Glutamatergic neuron (in vitro differentiated cells): Measurements from ENCODE around the gene EDNRA. TPM values are rescaled to one million over a fixed set of nuclear protein-coding genes. Genes with fewer than 3 reads are reported as not detected.

Experiments
- DNase-seq: peaks from one replicate; pipeline ENCODE4 v3.0.0; 2022
- H3K27ac Mint-ChIP-seq: one replicate; pipeline ENCODE4 v1.8.0; 2020; ENCODE audit warnings: mild to moderate bottlenecking, mixed read lengths, inconsistent platforms; ENCODE audit not compliant: unreplicated experiment
- H3K27me3 Mint-ChIP-seq: one replicate; pipeline ENCODE4 v1.8.0; 2020; ENCODE audit warnings: mild to moderate bottlenecking, moderate library complexity, mixed read lengths, inconsistent platforms; ENCODE audit not compliant: unreplicated experiment
- H3K36me3 Mint-ChIP-seq: one replicate; pipeline ENCODE4 v1.8.0; 2020; ENCODE audit warnings: mild to moderate bottlenecking, mixed read lengths, inconsistent platforms; ENCODE audit not compliant: unreplicated experiment
- H3K4me1 Mint-ChIP-seq: one replicate; pipeline ENCODE4 v1.8.0; 2020; ENCODE audit warnings: mild to moderate bottlenecking, low read depth, mixed read lengths, inconsistent platforms; ENCODE audit not compliant: unreplicated experiment
- H3K4me3 Mint-ChIP-seq: one replicate; pipeline ENCODE4 v1.8.0; 2020; ENCODE audit warnings: mild to moderate bottlenecking, mixed read lengths, inconsistent platforms; ENCODE audit not compliant: unreplicated experiment
- H3K9me3 Mint-ChIP-seq: one replicate; pipeline ENCODE4 v1.8.0; 2020; ENCODE audit warnings: mild to moderate bottlenecking, moderate library complexity, mixed read lengths, inconsistent platforms; ENCODE audit not compliant: unreplicated experiment
- total RNA-seq: library from RNA; stranded (reverse); fragmentation: NEBNext Ultra II Directional; extraction: Animal tissue kit (Norgen Biotek cat#: 25700); gene quantifications from one replicate; pipeline ENCODE4 v1.2.1, GENCODE V29; 2021; ENCODE audit not compliant: unreplicated experiment
- TF ChIP-seq, protein P1 (sequence below): fragments of 200-600 bp; sonication (generic); IDR thresholded peaks from one replicate; pipeline ENCODE4 v1.5.0; 2021; ENCODE audit not compliant: partially characterized antibody, unreplicated experiment

EDNRA gene
- total RNA-seq, 1 donor from 2014 or later = not detected

DNA sequence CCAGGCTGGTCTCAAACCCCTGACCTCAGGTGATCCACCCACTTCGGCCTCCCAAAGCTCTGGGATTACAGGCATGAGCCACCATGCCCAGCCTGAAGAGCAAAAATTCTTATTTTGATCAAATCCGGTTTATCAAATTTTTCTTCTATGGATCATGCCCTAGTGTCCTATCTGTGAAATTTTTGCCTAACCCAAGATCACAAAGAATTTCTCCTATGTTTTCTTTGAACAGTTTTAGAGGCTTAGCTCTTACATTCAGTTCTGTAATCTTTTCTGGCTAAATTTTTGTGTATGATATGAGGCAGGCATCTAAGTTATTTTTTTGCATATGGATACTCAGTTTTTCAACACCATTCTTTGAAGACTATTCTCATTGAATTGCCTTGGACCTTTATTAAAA is 27.4 kb downstream of the EDNRA start:
- TF ChIP-seq, protein P1, sequence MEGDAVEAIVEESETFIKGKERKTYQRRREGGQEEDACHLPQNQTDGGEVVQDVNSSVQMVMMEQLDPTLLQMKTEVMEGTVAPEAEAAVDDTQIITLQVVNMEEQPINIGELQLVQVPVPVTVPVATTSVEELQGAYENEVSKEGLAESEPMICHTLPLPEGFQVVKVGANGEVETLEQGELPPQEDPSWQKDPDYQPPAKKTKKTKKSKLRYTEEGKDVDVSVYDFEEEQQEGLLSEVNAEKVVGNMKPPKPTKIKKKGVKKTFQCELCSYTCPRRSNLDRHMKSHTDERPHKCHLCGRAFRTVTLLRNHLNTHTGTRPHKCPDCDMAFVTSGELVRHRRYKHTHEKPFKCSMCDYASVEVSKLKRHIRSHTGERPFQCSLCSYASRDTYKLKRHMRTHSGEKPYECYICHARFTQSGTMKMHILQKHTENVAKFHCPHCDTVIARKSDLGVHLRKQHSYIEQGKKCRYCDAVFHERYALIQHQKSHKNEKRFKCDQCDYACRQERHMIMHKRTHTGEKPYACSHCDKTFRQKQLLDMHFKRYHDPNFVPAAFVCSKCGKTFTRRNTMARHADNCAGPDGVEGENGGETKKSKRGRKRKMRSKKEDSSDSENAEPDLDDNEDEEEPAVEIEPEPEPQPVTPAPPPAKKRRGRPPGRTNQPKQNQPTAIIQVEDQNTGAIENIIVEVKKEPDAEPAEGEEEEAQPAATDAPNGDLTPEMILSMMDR = no peak
- no peaks in the 10 kb centered on the region for H3K36me3 Mint-ChIP-seq
- peaks cover 2% of the 10 kb centered on the region for H3K27me3 Mint-ChIP-seq
- H3K27ac Mint-ChIP-seq = no peak overlapping the region
- H3K9me3 Mint-ChIP-seq = no peaks in the 10 kb centered on the region
- no peaks in the 10 kb centered on the region for H3K4me1 Mint-ChIP-seq
- DNase-seq = no peak
- no peak overlapping the region for H3K4me3 Mint-ChIP-seq

DNA sequence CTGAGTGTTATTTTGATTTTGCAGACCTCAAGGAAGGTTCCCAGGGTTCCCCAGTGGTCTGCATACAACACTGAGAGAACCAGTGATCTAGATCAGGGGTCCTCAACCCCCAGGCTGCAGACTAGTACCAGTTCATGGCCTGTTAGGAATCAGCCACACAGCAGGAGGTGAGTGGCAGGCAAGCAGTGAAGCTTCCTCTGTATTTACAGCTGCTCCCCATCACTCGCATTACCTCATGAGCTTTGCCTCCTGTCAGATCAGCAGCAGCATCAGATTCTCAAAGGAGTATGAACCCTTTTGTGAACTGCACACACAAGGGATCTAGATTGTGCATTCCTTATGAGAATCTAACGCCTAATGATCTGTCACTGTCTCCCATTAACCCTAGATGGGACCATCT is 28.5 kb downstream of the EDNRA start:
- no peaks in the 10 kb centered on the region for H3K4me1 Mint-ChIP-seq
- H3K36me3 Mint-ChIP-seq = no peaks in the 10 kb centered on the region
- no peaks in the 10 kb centered on the region for H3K9me3 Mint-ChIP-seq
- TF ChIP-seq, protein P1 = no peak
- H3K27ac Mint-ChIP-seq = no peak overlapping the region
- DNase-seq = no peak
- peaks cover 4% of the 10 kb centered on the region for H3K27me3 Mint-ChIP-seq
- H3K4me3 Mint-ChIP-seq = no peak overlapping the region

DNA sequence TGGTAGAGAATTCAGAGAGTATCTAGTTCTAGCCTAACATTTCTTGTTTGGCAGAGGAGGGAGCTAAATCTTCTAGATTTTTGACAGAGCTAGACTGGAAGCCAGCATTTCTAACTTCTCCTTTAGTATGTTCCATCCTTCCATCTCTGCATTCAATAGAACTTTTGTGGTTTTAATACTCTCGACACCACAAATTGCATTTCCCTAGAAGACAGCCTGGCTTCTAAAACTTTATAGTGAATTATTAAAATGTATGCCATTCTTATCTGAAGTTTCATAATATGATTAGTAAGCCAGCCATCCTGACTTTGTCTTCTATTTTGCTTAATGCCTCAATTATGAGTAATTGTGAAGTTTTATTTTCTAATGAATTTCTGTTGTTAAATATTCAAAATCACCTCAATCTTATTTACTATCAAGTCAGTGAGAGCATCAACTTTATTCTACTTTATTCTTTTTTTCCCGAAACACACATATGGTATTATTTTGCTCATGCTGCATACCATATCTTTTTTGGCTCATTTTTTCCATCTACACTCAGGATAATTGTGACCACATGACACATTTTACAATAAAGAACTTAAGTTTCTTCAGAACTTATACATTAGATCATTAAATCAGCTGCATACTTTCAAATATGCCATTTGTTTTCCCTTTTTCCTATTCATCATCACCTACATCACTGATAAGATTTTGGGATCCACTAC is 30.2 kb downstream of the EDNRA start:
- TF ChIP-seq, protein P1 = no peak
- Mint-ChIP-seq H3K36me3 (no peaks in the 10 kb centered on the region), H3K27me3 (peaks cover 2% of the 10 kb centered on the region), H3K9me3 (no peaks in the 10 kb centered on the region), H3K27ac (no peak overlapping the region), H3K4me1 (no peaks in the 10 kb centered on the region), H3K4me3 (no peak overlapping the region)
- no peak for DNase-seq

DNA sequence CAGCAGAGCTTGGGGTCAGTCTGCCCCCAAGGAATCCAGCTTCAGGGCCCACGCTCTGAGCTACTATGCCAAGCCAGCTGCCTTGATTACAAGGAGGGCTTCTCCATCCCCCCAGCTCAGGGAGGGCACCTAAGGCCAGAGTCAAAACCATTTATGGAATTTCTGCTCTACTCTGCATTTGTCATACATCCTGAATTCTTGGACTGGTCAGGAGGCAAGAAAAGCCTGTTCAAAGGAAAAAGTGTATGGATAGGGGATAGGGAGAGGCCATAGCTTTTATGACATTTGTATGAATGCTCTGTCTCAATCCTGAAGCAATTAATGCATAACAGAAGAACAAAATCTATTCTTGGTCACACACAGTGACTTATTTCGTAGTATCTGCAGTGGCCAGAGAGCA is 32.2 kb downstream of the EDNRA start:
- no peak for DNase-seq
- Mint-ChIP-seq H3K4me3 (no peak overlapping the region), H3K36me3 (no peaks in the 10 kb centered on the region), H3K9me3 (no peaks in the 10 kb centered on the region), H3K4me1 (no peaks in the 10 kb centered on the region), H3K27me3 (peaks cover 2% of the 10 kb centered on the region), H3K27ac (no peak overlapping the region)
- TF ChIP-seq, protein P1 = no peak

DNA sequence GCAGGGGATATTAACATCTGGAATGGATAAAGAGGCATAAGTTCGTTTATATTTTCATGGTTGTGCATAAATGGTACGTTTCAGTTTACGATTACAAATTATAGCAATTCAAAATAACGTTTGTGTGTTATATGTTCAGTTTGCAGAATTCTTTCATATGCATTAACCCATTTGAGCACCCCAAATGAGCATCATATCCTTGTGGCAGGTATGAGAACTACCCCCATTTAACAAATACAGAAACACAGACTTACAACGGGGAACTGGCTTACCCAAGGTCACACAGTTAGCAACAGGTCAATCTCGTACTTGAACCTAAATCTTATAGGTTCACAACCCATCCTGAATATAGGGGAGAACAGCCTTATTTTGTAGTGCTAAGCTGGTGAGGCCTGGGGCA is 33.1 kb downstream of the EDNRA start:
- DNase-seq = no peak
- no peaks in the 10 kb centered on the region for H3K4me1 Mint-ChIP-seq
- TF ChIP-seq, protein P1 = no peak
- H3K27me3 Mint-ChIP-seq = peaks cover 2% of the 10 kb centered on the region
- H3K27ac Mint-ChIP-seq = no peak overlapping the region
- no peaks in the 10 kb centered on the region for H3K36me3 Mint-ChIP-seq
- H3K4me3 Mint-ChIP-seq = no peak overlapping the region
- H3K9me3 Mint-ChIP-seq = no peaks in the 10 kb centered on the region
